IPS-NIHi11 (cell line): ENCODE results near the gene KLHL5.
"Not testable (repeated sequence)": the region's sequence is repeated elsewhere in the genome, so short reads cannot be mapped to it uniquely, and the experiment has no call there.

Experiments used
- DNase-seq: peaks from one replicate; pipeline ENCODE4 v3.0.0; 2012; ENCODE audit warnings: mixed read lengths, low spot score

KLHL5 gene

DNA sequence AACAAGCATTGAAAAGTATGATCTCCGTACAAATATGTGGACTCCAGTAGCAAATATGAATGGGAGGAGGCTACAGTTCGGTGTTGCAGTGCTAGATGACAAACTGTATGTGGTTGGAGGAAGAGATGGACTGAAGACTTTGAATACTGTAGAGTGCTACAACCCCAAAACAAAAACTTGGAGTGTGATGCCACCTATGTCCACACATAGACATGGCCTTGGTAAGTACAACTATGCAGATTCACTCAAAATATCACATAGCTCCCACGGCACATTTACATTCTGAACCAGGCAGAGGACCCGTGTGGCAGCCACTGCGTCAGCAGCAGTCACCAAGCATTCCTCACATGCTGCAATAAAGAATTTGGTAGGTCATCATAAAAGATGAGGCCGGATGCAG lies 41.3 kb downstream of the KLHL5 start:
- no peak for DNase-seq

DNA sequence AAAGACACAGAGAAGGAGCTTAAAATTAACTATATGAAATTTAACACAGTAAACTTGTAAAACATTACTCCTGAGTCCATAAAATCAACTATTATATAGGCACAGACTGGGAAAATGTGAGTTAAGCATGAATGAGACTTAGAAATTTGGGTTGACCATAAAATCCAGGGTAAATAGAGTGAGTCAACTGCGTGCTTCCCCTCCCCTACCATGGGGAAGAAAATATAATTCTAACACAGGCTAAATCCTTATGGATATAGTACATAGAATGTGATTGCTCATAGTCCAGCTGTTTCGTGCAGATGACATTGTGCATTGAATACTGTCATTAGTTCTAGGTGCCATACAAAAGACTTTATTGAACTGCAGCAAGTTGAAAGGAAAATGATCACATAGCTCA lies 42.2 kb downstream of the KLHL5 start:
- no peak for DNase-seq

DNA sequence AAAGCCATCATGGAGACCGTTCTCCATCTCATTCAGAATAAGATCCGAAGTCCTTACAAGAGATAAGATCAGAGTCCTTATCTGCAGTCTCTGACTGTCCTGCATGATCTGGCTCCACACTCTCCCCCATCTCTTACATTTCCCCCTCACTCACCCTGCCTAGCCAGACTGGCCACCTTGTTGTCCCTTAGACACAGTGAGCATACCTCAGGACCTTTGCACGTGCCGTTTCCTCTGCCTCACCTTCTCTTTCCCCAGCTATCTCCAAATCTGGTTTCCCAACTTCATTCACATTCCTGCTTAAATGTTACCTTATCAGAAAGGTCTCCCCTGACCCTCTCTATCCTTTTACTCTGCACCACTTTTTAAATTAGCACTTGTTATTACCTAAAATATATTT lies 44.0 kb downstream of the KLHL5 start:
- DNase-seq: no peak

DNA sequence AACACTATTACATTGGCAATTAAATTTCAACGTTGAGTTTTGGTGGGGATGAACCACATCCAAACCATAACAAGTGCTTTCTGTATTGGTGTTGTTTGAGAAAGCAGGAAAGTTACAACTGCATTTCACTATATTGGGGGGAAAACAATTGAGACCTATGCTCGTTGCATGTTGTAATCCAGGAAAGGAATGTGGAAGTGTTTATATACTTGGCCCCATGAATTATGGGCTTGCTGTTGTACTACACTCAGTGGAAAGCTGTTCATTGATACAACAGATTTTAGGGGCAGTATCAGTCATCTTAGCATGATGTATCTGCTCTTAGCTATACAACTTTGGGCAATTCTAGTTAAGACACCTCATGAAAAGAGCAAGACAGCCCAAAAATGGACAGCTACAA lies 52.4 kb downstream of the KLHL5 start:
- no peak for DNase-seq

DNA sequence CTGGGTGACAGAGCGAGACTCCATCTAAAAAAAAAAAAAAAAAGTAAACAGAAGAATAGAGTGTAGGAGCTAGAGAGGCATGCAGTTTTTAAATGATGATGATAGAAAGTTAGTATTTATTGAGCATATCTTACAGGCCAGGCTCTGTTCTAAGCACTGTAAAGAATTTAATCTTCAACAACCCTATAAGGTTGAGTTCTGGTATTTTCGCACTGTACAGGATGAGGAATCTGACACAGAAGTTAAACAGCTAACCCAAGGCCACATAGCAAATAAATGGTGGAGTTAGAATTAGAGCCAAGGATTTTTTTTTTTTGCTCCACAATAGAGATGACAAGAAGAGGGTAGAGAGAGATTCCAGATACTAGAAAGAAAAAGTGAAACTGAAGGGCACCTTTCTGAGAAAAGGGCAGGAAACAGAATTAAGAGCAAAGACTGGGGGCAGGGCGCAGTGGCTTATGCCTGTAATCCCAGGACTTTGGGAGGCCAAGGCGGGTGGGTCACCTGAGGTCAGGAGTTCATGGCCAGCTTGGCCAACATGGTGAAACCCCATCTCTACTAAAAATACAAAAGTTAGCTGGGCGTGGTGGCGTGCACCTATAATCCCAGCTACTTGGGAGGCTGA lies 56.1 kb downstream of the KLHL5 start:
- no peak for DNase-seq

DNA sequence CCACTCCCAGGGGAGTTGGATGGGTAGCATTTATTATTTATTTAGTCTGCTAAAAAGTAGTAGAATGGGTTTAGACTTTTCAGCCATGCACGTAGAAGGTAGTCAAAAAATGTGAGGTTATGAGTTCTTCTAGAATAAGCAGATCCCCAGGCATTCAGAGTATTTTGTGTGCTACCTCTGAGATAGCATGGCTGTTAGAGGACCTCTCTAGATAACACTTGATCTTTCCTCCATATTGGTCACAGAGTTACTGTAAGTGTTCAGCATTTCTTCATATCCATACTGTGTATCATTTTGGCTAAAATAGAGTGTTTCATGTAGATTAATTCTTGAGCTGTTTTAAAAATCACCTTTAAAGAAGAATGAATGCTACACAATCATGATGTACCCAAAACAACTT lies 58.4 kb downstream of the KLHL5 start:
- no peak for DNase-seq

DNA sequence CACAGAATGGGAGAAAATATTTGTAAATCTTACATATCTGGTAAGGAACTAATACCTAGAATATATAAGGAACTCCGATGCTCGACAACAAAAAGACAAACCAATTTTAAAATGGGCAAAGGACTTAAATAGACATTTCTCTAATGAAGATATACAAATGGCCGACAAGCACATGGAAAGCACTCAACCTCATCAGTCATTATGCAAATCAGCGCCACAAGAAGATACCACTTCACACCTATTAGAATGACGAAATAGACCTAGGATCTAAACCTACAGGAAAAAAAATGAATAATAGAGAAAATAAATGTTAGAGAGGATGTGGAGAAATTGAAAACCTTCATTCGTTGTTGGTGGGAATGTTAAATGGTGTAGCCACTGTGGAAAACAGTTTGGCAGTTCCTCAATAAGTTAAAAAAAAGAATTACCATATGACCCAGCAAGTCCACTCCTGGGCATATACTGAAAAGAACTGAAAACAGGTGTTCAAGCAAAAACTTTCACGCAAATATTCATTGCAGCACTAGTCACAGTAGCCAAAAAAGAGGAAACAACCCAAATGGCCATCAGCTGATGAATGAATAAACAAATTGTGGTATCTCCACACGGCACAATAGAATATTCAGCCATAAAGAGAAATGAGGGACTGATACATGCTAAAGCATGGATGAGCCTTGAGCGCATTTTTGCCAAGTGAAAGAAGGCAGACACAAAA lies 63.0 kb downstream of the KLHL5 start:
- DNase-seq: no peak

DNA sequence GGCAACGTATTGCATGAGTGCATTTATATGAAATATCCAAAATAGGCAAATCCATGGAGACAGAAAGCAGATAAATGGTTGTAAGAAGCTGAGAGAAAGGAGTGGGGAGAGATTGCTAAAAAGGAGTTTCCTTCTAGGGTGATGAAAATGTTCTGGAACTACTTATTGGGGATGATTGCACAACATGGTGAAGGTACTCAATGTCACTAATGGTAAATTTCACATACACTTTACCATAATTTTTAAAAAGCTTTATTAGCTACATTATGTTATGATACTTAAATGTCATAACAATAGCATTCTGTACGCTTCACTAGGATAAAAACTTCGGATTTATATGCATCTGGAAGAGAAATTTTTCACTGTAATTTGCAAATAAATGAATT lies 63.6 kb downstream of the KLHL5 start:
- no peak for DNase-seq

DNA sequence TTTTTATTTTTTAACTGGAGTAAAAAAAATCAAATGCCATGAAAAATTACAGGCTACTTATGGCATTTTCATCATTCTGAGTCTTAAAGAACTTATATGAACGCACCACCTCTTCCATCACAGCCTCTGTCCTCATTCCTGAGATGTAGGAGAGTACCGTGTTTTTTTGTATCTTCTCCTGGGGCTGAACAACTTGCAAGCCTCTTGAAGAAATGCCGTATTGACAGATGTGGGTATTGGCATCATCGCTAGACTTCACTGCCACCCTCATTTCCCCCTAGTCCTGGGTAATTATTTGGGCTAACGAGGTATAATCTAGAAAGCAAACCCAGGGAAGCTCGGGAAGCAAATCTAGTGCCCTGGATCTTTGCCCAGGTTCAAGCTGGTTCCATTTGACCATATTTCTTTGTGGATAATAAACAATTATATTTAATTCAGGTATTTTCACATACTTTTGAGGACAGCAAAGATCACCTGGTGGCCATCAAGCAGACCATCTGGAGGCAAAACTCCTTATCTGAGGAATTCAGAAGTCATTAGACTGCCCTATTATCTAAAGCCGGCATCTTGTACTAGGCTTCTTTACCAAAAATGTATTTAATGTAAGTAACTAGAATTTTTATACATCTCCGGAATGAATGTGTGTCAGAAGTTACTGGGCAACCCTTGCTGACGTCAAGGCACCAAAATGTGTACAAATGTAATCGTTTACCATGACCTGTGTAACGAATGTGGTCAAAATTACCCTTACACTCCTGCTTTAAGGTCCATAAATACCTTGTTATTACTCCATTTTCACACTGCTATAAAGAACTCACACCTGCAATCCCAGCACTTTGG lies 64.4 kb downstream of the KLHL5 start:
- no peak for DNase-seq

DNA sequence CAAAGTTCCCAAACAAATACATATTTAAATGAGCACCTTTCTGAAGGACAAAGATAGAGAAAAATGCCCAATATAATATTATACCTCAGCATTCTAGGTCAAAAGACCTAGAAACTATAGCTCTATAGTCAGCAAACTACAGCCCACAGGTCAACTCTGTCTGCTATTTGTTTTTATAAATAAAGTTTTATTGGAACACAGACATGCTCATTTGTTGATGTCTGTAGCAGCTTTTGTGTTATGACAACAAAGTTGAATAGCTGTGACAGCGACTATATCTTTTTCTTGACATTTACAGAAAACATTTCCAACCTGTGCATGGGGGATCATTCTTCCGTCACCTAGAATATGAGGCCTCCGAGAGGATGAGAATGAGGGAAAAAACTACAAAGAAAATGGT lies 71.6 kb downstream of the KLHL5 start:
- DNase-seq: no peak

DNA sequence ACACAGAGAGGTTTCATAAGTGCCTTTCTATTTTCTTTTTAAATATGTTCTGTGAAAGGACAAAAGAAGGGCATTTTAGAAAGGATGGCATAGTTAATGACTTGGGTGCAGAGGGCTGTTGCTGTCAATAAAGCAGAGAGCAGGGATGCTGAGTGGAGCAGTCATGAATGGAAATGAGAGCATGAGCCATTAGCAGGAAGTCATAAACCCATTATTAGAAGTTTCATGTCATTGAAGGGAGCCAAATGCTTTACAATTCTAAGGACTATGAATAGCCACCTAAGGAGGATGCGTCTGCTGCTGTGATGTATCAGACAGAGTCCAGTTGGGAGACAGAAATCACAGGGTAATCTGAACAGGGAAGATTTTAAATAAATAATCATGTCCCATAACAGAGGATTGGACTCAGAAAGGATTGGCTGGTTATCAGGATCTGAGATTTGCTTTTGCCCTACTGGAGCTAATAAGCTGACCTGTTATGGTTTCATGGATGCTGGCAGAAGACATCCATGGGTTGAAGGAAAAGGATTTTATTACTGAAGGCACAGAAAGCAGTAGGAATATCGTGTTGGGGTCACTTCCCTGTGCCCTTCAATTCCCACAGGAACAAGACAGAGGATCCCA lies 72.8 kb downstream of the KLHL5 start:
- no peak for DNase-seq

DNA sequence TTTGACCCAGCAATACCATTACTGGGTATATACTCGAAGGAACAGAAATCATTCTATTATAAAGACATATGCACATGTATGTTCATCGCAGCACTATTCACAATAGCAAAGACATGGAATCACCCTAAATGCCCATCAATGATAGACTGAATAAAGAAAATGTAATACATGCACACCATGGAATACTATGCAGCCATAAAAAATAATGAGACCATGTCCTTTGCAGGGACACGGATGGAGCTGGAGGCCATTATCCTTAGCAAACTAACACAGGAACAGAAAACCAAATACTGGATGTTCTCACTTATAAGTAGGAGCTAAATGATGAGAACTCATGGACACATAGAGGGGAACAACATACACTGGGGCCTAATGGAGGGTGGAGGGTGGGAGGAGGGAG lies 76.2 kb downstream of the KLHL5 start:
- not testable (repeated sequence) for DNase-seq

DNA sequence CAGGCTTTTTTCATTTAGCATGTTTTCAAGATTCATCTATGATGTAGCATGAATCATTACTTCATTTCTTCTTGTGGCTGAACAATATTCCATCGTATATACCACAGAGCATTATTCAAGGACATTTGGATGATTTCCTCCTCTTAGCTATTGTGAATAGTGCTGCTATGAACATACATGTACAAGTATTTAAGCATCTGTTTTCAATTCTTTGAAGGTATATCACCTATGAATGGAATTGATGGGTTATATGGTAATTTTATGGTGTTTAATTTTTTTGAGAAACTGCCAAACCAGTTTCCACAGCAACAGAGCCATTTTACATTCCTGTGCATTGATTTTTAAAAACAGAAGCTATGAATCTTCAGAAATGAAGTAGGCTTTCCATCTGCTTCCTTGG lies 84.2 kb downstream of the KLHL5 start:
- DNase-seq: no peak

DNA sequence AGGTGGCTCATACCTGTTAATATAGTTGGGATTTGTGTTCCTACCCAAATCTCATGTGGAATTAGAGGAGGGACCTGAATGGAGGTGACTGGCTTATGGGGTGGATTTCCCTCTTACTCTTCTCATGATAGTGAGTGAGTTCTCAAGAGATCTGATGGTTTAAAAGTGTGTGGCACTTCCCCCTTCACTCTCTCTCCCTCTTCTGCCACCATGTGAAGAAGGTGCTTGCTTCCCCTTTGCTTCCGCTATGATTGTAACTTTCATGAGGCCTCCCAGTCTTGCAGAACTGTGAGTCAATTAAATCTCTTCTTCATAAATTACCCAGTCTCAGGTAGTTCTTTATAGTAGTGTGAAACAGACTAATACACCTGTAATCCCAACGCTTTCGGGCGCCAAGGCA lies 92.0 kb downstream of the KLHL5 start:
- DNase-seq: no peak

DNA sequence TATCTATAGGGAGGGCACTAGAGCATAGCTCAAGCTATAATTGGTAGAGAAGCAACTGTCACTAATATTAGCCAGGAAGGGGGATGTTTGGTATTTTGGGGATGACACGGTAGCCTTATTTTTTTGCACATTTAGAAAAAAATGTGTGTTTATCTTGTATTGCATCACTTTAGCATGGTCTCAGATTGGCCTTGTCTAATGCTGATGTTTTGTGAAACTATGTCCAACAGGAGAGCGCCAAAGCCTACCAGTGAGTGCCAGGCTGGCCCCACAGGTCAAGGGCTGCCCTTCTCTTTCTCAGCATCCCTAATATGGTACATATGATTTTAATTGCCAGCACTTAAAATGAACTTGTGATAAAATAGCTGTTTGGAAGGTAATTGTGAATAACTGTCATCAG lies 95.5 kb downstream of the KLHL5 start:
- no peak for DNase-seq

DNA sequence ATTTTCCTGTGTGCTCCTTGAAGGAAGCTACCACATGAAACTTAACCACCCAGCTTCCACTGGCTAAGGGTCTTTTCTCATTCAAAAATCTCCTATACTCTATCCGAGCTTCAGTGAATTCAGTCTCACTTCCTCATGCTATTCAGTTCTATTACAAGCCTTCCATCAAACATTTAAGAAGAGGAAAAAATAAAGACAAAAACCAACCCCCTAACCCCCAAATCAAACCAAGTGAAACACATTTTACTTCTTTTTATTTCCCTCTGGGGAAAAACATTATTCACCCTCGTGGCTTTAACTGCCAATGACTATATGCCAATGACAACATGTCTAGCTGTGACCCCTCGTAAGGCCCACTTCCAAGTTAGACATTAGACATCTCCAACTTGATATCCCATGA lies 104.1 kb downstream of the KLHL5 start:
- DNase-seq: no peak

DNA sequence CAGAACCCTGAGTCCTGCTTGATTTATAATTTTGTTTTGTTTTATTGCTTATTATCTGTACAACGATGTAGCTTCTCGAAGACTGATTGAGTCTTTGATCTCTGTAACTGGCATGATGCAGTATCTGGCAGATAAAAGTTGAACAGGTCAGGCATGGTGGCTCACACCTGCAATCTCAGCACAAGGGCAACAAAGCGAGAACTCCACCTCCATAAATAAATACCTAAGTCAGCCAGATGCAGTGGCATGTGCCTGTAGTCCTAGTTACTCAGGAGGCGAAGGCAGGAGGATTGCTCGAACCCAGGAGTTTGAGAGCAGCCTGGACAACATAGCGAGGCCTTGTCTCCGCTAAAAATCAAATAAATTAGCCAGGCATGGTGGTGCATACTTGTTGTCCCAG lies 104.6 kb downstream of the KLHL5 start:
- no peak for DNase-seq

DNA sequence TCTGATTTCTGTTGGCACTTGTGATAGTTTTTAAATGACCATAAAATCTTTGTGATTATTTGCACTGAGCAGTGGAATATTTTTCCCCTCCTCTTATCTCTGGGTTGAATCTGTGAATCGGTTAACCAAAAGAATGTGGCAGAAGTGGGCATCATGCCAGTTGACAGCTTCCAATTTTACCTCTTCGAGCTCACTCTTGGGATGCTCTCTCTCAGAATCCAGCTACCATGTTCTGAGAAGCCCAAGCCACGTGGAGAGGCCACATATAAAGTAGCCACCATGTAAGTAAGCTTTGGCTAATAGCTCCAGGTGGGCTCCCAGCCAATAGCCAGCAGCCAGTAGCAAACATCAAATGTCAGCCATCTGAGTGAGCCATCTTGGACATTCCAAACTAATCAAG lies 107.4 kb downstream of the KLHL5 start:
- no peak for DNase-seq

DNA sequence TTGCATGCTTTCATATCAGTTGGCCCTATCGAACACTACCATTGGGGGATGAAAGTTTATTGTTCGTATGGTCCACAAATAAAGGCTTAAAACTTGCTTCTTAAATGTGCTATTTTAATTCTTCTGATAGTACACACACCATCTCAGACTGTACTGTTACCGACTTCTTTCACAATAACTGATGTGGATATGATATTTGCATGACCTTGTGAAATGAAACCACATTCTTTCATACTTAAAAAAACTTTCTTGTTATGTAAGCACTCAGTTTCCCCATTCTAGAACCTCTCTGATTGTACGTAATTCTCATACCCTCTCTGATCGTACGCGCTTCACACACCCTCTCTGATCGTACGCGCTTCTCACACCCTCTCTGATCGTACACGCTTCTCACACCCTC lies 108.3 kb downstream of the KLHL5 start:
- no peak for DNase-seq
